HCT116 (cell line): ENCODE data around the gene COL18A1.

Source experiments
- FOSL1 ChIP-seq: IDR thresholded peaks from 2 replicates; pipeline ENCODE4 v1.6.1; 2012; ENCODE audit warnings: low read depth
- POLR2A ChIP-seq: IDR thresholded peaks from 2 replicates; pipeline ENCODE4 v1.7.0; 2011; ENCODE audit warnings: borderline replicate concordance; ENCODE audit not compliant: insufficient read depth, insufficient read length; ENCODE audit errors: extremely low read depth
- SP1 ChIP-seq: IDR thresholded peaks from 2 replicates; pipeline ENCODE4 v1.6.1; 2012; ENCODE audit warnings: low read depth
- TF ChIP-seq, protein P1 (sequence below): IDR thresholded peaks from 2 replicates; pipeline ENCODE4 v1.6.1; 2012
- TF ChIP-seq, protein P2 (sequence below), 3 experiments: fragments of 200-600 bp in 1 of 3; sonication (generic) in 1 of 3; IDR thresholded peaks in 2 of 3; conservative IDR thresholded peaks in 1 of 3; 2 replicates each; pipeline ENCODE4 v1.5.1; 2012 to 2017; ENCODE audit warnings: low read depth in 2 of 3, low read length in 2 of 3, antibody characterized with exemption in 1 of 3, borderline replicate concordance in 1 of 3, control low read depth in 1 of 3, mild to moderate bottlenecking in 1 of 3, mixed read lengths in 1 of 3, mixed run types in 1 of 3, moderate library complexity in 1 of 3; ENCODE audit not compliant: insufficient read depth in 1 of 3

DNA sequence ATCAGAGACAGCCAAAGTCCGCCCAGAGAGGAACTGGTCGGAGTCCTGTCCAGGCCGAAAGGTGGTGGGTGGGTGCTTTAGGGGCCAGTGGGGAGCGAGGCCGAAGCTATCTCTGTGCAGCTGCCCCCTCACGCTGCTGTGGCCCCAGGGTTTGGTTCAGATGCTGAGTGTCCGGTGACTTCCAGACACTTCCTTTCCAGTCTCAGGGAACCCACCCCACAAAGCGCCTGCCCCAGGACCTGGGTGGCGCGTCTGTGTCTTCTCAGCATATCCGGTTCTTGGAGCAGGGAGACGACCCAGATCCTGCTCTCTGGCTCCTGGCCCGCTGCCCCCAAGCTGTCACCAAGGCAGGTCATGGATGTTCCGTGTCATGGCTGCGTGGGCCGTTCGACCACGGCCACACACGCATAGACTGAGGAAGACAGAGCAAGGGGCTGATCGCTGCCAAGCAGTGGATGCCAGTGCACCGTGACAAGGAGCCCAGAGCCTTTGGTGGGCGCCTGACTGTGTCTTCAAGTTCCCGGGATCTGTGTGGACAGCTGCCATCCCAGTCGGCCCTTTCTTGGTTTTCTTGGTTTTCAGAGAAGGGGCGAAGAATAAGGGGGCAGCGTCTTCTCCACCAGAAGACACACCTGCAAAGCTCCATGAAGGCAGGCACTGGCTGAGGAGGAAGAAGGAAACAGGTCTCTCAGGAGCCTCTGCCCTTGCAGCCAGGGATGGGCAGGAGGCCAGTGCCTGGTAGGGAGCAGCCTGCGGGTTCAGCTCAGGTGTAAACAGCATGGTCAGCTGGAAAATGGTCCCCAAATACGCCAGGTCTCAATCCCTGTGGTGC is 22.9 kb upstream of the COL18A1 start:
- TF ChIP-seq POLR2A (no peak), SP1 (no peak), FOSL1 (no peak)
- TF ChIP-seq, protein P1, sequence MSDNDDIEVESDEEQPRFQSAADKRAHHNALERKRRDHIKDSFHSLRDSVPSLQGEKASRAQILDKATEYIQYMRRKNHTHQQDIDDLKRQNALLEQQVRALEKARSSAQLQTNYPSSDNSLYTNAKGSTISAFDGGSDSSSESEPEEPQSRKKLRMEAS: no peak
- TF ChIP-seq, protein P2, sequence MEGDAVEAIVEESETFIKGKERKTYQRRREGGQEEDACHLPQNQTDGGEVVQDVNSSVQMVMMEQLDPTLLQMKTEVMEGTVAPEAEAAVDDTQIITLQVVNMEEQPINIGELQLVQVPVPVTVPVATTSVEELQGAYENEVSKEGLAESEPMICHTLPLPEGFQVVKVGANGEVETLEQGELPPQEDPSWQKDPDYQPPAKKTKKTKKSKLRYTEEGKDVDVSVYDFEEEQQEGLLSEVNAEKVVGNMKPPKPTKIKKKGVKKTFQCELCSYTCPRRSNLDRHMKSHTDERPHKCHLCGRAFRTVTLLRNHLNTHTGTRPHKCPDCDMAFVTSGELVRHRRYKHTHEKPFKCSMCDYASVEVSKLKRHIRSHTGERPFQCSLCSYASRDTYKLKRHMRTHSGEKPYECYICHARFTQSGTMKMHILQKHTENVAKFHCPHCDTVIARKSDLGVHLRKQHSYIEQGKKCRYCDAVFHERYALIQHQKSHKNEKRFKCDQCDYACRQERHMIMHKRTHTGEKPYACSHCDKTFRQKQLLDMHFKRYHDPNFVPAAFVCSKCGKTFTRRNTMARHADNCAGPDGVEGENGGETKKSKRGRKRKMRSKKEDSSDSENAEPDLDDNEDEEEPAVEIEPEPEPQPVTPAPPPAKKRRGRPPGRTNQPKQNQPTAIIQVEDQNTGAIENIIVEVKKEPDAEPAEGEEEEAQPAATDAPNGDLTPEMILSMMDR (IDR thresholded peaks at IDR 0.05 in 2 of 3, conservative IDR thresholded peaks at IDR 0.05 in 1 of 3; ENCODE audit: borderline replicate concordance in 1 of 3, insufficient read depth in 1 of 3, low read depth in 2 of 3, low read length in 2 of 3): no peak
